CD14-positive monocyte (primary cell): Measurements from ENCODE around the gene PLXNC1. TPM values are rescaled to one million over a fixed set of nuclear protein-coding genes. Genes with fewer than 3 reads are reported as not detected.

Source experiments
- DNase-seq, 3 donors: peaks; one replicate each; pipeline ENCODE4 v3.0.0-alpha.2; 2011 to 2022
- H2AFZ ChIP-seq: 2 replicates; pipeline ENCODE4 v1.6.0; 2012; ENCODE audit warnings: mild to moderate bottlenecking, low read depth, low read length, inconsistent platforms; ENCODE audit not compliant: insufficient read depth, poor library complexity, severe bottlenecking
- H3K27ac ChIP-seq, 2 donors: 1 replicate in 1 of 2; 2 replicates in 1 of 2; pipeline ENCODE4 v1.5.1; 2012 to 2013; ENCODE audit warnings: low read length in 2 of 2, control low read depth in 1 of 2, inconsistent platforms in 1 of 2, low read depth in 1 of 2, mild to moderate bottlenecking in 1 of 2
- H3K27me3 ChIP-seq, 2 donors: one replicate each; pipeline versions ENCODE4 v1.6.0 to v1.6.1; 2011 to 2013; ENCODE audit warnings: low read length in 2 of 2; ENCODE audit not compliant: control insufficient read depth in 2 of 2, insufficient read depth in 2 of 2
- H3K36me3 ChIP-seq, 2 donors: replicated peaks in 1 of 2; 1 replicate in 1 of 2; 2 replicates in 1 of 2; pipeline versions ENCODE4 v1.5.1 to v1.6.1; 2012 to 2013; ENCODE audit warnings: low read length in 2 of 2, control low read depth in 1 of 2, inconsistent platforms in 1 of 2, mild to moderate bottlenecking in 1 of 2; ENCODE audit not compliant: insufficient read depth in 2 of 2, control insufficient read depth in 1 of 2
- H3K4me1 ChIP-seq, 2 donors: 1 replicate in 1 of 2; 2 replicates in 1 of 2; pipeline versions ENCODE4 v1.5.1 to v1.6.1; 2012 to 2013; ENCODE audit warnings: low read length in 2 of 2, control low read depth in 1 of 2, inconsistent platforms in 1 of 2, mild to moderate bottlenecking in 1 of 2, moderate library complexity in 1 of 2; ENCODE audit not compliant: insufficient read depth in 2 of 2, control insufficient read depth in 1 of 2
- H3K4me2 ChIP-seq: replicated peaks from 2 replicates; pipeline ENCODE3; 2012; ENCODE audit warnings: low read length, moderate library complexity, mild to moderate bottlenecking; ENCODE audit not compliant: poor library complexity, severe bottlenecking; ENCODE audit errors: extremely low read depth
- H3K4me3 ChIP-seq, 3 experiments: fragments of 200-600 bp in 1 of 3; sonication (generic) in 1 of 3; replicated peaks in 1 of 3; 1 replicate in 2 of 3; 2 replicates in 1 of 3; pipeline ENCODE4 v1.5.1; 2011 to 2013; ENCODE audit warnings: low read length in 3 of 3, mild to moderate bottlenecking in 3 of 3, control low read depth in 2 of 3, low read depth in 2 of 3, inconsistent platforms in 1 of 3, moderate library complexity in 1 of 3
- H3K79me2 ChIP-seq: 2 replicates; pipeline ENCODE4 v1.6.0; 2012; ENCODE audit warnings: mild to moderate bottlenecking, control low read depth, inconsistent platforms, low read length, moderate library complexity; ENCODE audit not compliant: insufficient read depth
- H3K9ac ChIP-seq: 2 replicates; pipeline ENCODE4 v1.6.0; 2017; ENCODE audit warnings: low read length, mild to moderate bottlenecking; ENCODE audit not compliant: insufficient read depth, poor library complexity, severe bottlenecking
- H3K9me3 ChIP-seq, 2 donors: replicated peaks in 1 of 2; 1 replicate in 1 of 2; 2 replicates in 1 of 2; pipeline versions ENCODE4 v1.5.1 to v1.6.1; 2012 to 2013; ENCODE audit warnings: low read length in 2 of 2, control low read depth in 1 of 2; ENCODE audit not compliant: control insufficient read depth in 1 of 2, insufficient read depth in 1 of 2
- H4K20me1 ChIP-seq: 2 replicates; pipeline ENCODE4 v1.6.0; 2012; ENCODE audit warnings: mild to moderate bottlenecking, low read length, control low read depth, moderate library complexity; ENCODE audit not compliant: insufficient read depth
- H3K27ac Mint-ChIP-seq, 7 donors: one replicate each; pipeline ENCODE4 v1.8.0; 2020; ENCODE audit warnings: mild to moderate bottlenecking in 7 of 7, mixed read lengths in 7 of 7, moderate library complexity in 6 of 7, inconsistent platforms in 2 of 7
- H3K27me3 Mint-ChIP-seq, 3 donors: one replicate each; pipeline ENCODE4 v1.8.0; 2021 to 2022; ENCODE audit warnings: low read depth in 3 of 3, mild to moderate bottlenecking in 3 of 3, mixed read lengths in 3 of 3, moderate library complexity in 3 of 3, inconsistent platforms in 1 of 3
- H3K36me3 Mint-ChIP-seq, 2 donors: one replicate each; pipeline ENCODE4 v1.8.0; 2020; ENCODE audit warnings: mixed read lengths in 2 of 2, inconsistent platforms in 1 of 2, mild to moderate bottlenecking in 1 of 2
- H3K4me1 Mint-ChIP-seq: one replicate; pipeline ENCODE4 v1.8.0; 2020; ENCODE audit warnings: mild to moderate bottlenecking, mixed read lengths
- H3K4me3 Mint-ChIP-seq, 2 donors: one replicate each; pipeline ENCODE4 v1.8.0; 2020; ENCODE audit warnings: mild to moderate bottlenecking in 2 of 2, mixed read lengths in 2 of 2, moderate library complexity in 1 of 2
- H3K9me3 Mint-ChIP-seq, 7 donors: one replicate each; pipeline ENCODE4 v1.8.0; 2020 to 2022; ENCODE audit warnings: mixed read lengths in 7 of 7, mild to moderate bottlenecking in 6 of 7, moderate library complexity in 6 of 7, inconsistent platforms in 2 of 7
- WGBS: methylation state at CpG from one replicate; pipeline ENCODE4 v1.1.5; 2013; ENCODE audit warnings: missing lambda C conversion rate; ENCODE audit not compliant: insufficient coverage; 5-methylcytosine and 5-hydroxymethylcytosine counted together
- intact Hi-C, 2 donors: fragments of 100-400 bp; cut with micrococcal nuclease; formaldehyde crosslinking; loops; one replicate each; pipeline versions ENCODE4 v1.15.0 to v1.15.1; 2023
- polyA plus RNA-seq, 3 donors: library from polyadenylated mRNA; depleted of rRNA in 1 of 3; unstranded in 2 of 3; stranded (reverse) in 1 of 3; fragments of 300-500 nt in 2 of 3; fragments of >200 nt in 1 of 3; fragmentation: Illumina TruSeq in 2 of 3; gene quantifications; 1 replicate in 2 of 3; 2 replicates in 1 of 3; pipeline ENCODE4 v1.2.3, GENCODE V29; 2012 to 2021
- TF ChIP-seq, protein P1 (sequence below): fragments of 200-600 bp; IDR thresholded peaks from one replicate; pipeline ENCODE4 v1.8.0; 2022; ENCODE audit warnings: antibody characterized with exemption, mild to moderate bottlenecking

The PLXNC1 gene
- polyA plus RNA-seq, 3 donors: 14.3 to 35.2 (median 15.4) TPM

GRCh38 chr12:94193168-94193567 lies 44.8 kb downstream of the PLXNC1 start:
- Histone ChIP-seq H4K20me1 (peaks cover 87% of the 10 kb centered on the region), H3K27ac (no peak overlapping the region), H3K36me3 (peaks cover 50 to 100% of the 10 kb centered on the region in 2 donors), H3K4me2 (no peak overlapping the region), H3K4me3 (no peak overlapping the region), H3K9ac (no peak overlapping the region), H2AFZ (no peak overlapping the region), H3K27me3 (no peaks in the 10 kb centered on the region), H3K4me1 (no peaks in the 10 kb centered on the region), H3K79me2 (no peaks in the 10 kb centered on the region), H3K9me3 (no peaks in the 10 kb centered on the region)
- Mint-ChIP-seq H3K27ac (peak overlapping the region in 1 of 7 donors; percentile 52), H3K4me3 (no peak overlapping the region), H3K4me1 (peaks cover 3% of the 10 kb centered on the region), H3K36me3 (peaks cover 70 to 76% of the 10 kb centered on the region in 2 donors), H3K27me3 (peaks cover 0 to 1% (median 0%) of the 10 kb centered on the region in 3 donors), H3K9me3 (peaks cover 1 to 17% (median 3%) of the 10 kb centered on the region in 7 donors)
- TF ChIP-seq, protein P1, sequence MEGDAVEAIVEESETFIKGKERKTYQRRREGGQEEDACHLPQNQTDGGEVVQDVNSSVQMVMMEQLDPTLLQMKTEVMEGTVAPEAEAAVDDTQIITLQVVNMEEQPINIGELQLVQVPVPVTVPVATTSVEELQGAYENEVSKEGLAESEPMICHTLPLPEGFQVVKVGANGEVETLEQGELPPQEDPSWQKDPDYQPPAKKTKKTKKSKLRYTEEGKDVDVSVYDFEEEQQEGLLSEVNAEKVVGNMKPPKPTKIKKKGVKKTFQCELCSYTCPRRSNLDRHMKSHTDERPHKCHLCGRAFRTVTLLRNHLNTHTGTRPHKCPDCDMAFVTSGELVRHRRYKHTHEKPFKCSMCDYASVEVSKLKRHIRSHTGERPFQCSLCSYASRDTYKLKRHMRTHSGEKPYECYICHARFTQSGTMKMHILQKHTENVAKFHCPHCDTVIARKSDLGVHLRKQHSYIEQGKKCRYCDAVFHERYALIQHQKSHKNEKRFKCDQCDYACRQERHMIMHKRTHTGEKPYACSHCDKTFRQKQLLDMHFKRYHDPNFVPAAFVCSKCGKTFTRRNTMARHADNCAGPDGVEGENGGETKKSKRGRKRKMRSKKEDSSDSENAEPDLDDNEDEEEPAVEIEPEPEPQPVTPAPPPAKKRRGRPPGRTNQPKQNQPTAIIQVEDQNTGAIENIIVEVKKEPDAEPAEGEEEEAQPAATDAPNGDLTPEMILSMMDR: no peak
- DNase-seq: no peak
- intact Hi-C loops: no loop called here
- 22% methylated on average over 3 of the region's 3 CpGs for WGBS

DNA sequence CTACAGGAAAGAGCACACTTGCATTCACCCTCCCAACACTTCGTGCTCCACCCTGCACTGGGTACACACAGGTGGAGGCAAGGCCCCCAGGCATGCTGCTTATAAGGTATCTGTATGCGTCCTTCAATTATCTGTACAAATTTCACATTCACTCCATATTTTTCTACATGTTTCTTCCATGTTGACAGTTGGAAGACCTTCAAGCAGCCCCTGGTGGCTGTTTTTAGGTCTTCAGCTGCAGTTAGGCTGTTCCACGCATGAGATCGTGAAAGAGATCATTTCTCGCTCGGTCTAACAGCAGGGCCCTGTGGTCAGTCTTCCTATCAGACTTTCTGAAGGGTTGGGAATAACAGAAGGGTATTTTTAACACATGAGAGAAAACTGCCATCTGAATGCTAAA lies 47.1 kb downstream of the PLXNC1 start:
- Mint-ChIP-seq H3K27ac (peak overlapping the region in 4 of 7 donors; percentile 22 to 76 (median 44)), H3K4me3 (no peak overlapping the region), H3K4me1 (peaks cover 3% of the 10 kb centered on the region), H3K36me3 (peaks cover 87 to 93% of the 10 kb centered on the region in 2 donors), H3K9me3 (peaks cover 1 to 15% (median 3%) of the 10 kb centered on the region in 7 donors), H3K27me3 (peaks cover 0 to 1% (median 0%) of the 10 kb centered on the region in 3 donors)
- H3K9ac ChIP-seq: no peak overlapping the region
- no peaks in the 10 kb centered on the region for H3K27me3 ChIP-seq
- H3K9me3 ChIP-seq: no peaks in the 10 kb centered on the region
- H3K36me3 ChIP-seq: peaks cover 43 to 100% of the 10 kb centered on the region in 2 donors
- intact Hi-C loops: loop anchor here in 1 of 2 donors (5.0 kb wide), 1 partner anchor 33 kb away; no protein-coding TSS in a partner anchor
- no peak for DNase-seq
- H3K4me1 ChIP-seq: no peaks in the 10 kb centered on the region
- no peak overlapping the region for H3K27ac ChIP-seq
- no peak overlapping the region for H3K4me3 ChIP-seq
- no peak overlapping the region for H2AFZ ChIP-seq
- H3K4me2 ChIP-seq: no peak overlapping the region
- WGBS: 96% methylated on average over 3 of the region's 6 CpGs
- H4K20me1 ChIP-seq: peaks cover 88% of the 10 kb centered on the region
- H3K79me2 ChIP-seq: no peaks in the 10 kb centered on the region
- TF ChIP-seq, protein P1: no peak
